Stomach (tissue), 9 donors: ENCODE results near the gene MAP7. TPM values are rescaled to one million over a fixed set of nuclear protein-coding genes. Genes with fewer than 3 reads are reported as not detected.
A peak's percentile ranks its signal among the peaks of the same experiment; 100 is the strongest.

Experiments used
- DNase-seq, 2 donors: peaks; one replicate each; pipeline versions ENCODE4 v3.0.0 to v3.0.0-alpha.2; 2013 to 2019
- H3K27ac ChIP-seq, 5 donors: fragments of 200-600 bp in 4 of 5; sonication (generic) in 4 of 5; one replicate each; pipeline ENCODE4 v1.5.1; 2013 to 2019; ENCODE audit warnings: mild to moderate bottlenecking in 1 of 5, moderate library complexity in 1 of 5
- H3K27me3 ChIP-seq, 3 donors: fragments of 200-600 bp; sonication (generic); one replicate each; pipeline ENCODE4 v1.5.1; 2017 to 2019; ENCODE audit warnings: mixed run types in 1 of 3
- H3K36me3 ChIP-seq, 4 donors: fragments of 200-600 bp; sonication (generic); 1 replicate in 3 of 4; 2 replicates in 1 of 4; pipeline ENCODE4 v1.5.1; 2016 to 2019
- H3K4me1 ChIP-seq, 4 donors: fragments of 200-600 bp; sonication (generic); one replicate each; pipeline ENCODE4 v1.5.1; 2016 to 2019
- H3K4me3 ChIP-seq, 4 donors: fragments of 200-600 bp; sonication (generic) in 3 of 4; one replicate each; pipeline ENCODE4 v1.5.1; 2016 to 2019; ENCODE audit warnings: mild to moderate bottlenecking in 1 of 4
- H3K9me3 ChIP-seq, 4 donors: fragments of 200-600 bp; sonication (generic); one replicate each; pipeline ENCODE4 v1.5.1; 2016 to 2019
- EP300 ChIP-seq: sonication (generic); formaldehyde crosslinking; IDR thresholded peaks from one replicate; pipeline ENCODE4 v1.6.1; 2017; ENCODE audit warnings: antibody characterized with exemption
- POLR2A ChIP-seq, 4 donors: fragments of 450-650 bp; IDR thresholded peaks; one replicate each; pipeline ENCODE4 v1.6.1; 2016; ENCODE audit warnings: antibody characterized with exemption in 4 of 4, control low read depth in 2 of 4, mild to moderate bottlenecking in 1 of 4, moderate library complexity in 1 of 4
- POLR2AphosphoS5 ChIP-seq, 3 donors: sonication (generic); formaldehyde crosslinking; IDR thresholded peaks; one replicate each; pipeline ENCODE4 v1.6.1; 2016; ENCODE audit warnings: antibody characterized with exemption in 3 of 3
- WGBS, 5 donors: extraction: QIAGEN DNeasy Blood & Tissue Kit in 3 of 5; methylation state at CpG; one replicate each; pipeline versions ENCODE4 v1.1.5 to v1.1.7; 2013 to 2018; 5-methylcytosine and 5-hydroxymethylcytosine counted together
- intact Hi-C: fragments of 100-400 bp; cut with DNase I; formaldehyde crosslinking; loops from one replicate; pipeline ENCODE4 v1.15.1; 2023; ENCODE audit warnings: low total_unique reads
- polyA plus RNA-seq, 3 donors: library from polyadenylated mRNA; stranded (reverse); fragments of 200-250 nt; gene quantifications; one replicate each; pipeline ENCODE4 v1.2.3, GENCODE V29; 2013
- total RNA-seq, 5 donors: library from RNA; depleted of rRNA; stranded (reverse); fragments of >200 nt; gene quantifications; one replicate each; pipeline versions ENCODE4 v1.1.0 to v1.2.3, GENCODE V29; 2014 to 2016
- TF ChIP-seq, protein P1 (sequence below), 7 experiments: fragments of 450-650 bp in 4 of 7; fragments of 200-600 bp in 3 of 7; sonication (generic) in 3 of 7; IDR thresholded peaks; one replicate each; pipeline ENCODE4 v1.5.1; 2016 to 2019; ENCODE audit warnings: antibody characterized with exemption in 7 of 7, control low read depth in 2 of 7, mild to moderate bottlenecking in 1 of 7
- donor health status: healthy with polysubstance abuse.
- donor health status: Bipolar disorder and iron deficiency.
- donor health status: healthy.

The MAP7 gene
- total and polyA plus RNA-seq, 8 donors: 2.3 to 28.3 (median 9.7) TPM

DNA sequence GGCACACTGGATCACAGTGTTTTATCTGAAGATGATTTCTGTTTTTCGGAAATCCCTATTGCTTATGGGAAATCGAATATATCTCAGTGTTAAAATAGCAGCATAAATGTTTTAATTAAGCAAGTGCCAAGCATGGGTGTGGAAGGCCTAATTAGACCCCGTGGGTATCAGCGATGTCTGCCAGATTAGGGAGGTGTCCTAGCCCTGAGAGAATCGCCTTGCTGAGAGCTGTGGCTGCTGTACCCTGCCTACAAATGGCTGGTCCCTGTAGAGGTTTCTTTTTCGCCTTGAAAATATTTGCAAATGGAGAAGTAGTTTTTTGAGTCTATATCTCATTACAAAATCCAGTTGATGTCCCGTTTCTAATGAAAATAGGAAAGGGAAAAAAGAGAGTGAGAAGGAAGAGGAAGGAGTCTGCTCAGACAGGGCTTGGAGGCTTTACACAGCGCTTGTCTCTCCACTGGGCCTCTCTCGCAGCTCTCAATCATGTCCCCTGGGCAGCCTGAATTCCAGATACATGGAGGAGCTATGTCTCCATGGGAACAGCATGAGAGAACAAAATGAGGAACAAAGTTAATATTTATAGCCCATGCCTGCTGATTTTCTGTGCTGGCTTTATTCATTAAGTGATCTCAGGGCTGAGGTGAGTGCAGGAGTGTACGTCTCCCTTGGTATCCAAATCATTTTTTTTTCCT is 225.4 kb downstream of the MAP7 start:
- TF ChIP-seq, protein P1, sequence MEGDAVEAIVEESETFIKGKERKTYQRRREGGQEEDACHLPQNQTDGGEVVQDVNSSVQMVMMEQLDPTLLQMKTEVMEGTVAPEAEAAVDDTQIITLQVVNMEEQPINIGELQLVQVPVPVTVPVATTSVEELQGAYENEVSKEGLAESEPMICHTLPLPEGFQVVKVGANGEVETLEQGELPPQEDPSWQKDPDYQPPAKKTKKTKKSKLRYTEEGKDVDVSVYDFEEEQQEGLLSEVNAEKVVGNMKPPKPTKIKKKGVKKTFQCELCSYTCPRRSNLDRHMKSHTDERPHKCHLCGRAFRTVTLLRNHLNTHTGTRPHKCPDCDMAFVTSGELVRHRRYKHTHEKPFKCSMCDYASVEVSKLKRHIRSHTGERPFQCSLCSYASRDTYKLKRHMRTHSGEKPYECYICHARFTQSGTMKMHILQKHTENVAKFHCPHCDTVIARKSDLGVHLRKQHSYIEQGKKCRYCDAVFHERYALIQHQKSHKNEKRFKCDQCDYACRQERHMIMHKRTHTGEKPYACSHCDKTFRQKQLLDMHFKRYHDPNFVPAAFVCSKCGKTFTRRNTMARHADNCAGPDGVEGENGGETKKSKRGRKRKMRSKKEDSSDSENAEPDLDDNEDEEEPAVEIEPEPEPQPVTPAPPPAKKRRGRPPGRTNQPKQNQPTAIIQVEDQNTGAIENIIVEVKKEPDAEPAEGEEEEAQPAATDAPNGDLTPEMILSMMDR (IDR thresholded peaks at IDR 0.05): no peak
- no peak for TF ChIP-seq EP300
- no peak for TF ChIP-seq POLR2AphosphoS5 (IDR thresholded peaks at IDR 0.05)
- Histone ChIP-seq H3K9me3 (no peaks in the 10 kb centered on the region), H3K27ac (no peak overlapping the region), H3K4me1 (peaks cover 0 to 3% (median 0%) of the 10 kb centered on the region in 4 donors), H3K36me3 (no peaks in the 10 kb centered on the region), H3K4me3 (no peak overlapping the region), H3K27me3 (no peaks in the 10 kb centered on the region)
- intact Hi-C loops: no loop called here
- peak in 1 of 2 donors; percentile 71 for DNase-seq
- WGBS, 5 donors: 78 to 90% (median 86%) methylated on average over 10 of the region's 10 CpGs

DNA sequence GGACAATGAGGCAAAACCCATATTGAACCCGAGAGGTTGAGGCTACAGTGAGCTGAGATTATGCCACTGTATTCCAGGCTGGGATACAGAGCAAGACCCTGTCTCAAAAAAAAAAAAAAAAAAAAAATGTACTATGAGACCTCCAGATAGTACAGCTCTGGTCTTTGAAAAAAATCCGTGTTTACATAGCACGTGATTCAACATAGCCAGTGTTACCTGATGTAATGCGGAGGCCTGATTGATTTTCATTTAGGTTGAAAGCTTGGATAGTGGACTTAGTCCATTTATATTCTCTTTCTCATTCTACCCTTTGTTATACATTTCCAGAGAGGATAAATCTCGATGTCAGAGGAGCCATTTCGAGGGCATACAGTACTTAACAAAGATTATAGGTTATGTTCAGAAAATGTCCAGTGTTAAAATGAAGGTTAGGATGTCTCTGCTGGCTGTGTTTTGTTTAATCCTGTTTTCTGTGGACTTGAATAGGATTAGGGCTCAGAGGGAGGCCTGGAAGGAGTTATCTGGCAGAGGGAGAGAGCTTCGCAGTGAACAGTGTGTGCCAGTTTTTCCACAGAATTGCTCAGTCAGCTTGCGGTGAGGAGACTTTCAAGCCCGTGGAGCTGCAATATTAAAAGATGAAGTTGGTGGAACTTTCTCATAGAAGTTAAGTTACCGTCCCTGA is 226.7 kb downstream of the MAP7 start:
- WGBS, 5 donors: 58 to 63% (median 59%) methylated on average over 10 of the region's 10 CpGs

DNA sequence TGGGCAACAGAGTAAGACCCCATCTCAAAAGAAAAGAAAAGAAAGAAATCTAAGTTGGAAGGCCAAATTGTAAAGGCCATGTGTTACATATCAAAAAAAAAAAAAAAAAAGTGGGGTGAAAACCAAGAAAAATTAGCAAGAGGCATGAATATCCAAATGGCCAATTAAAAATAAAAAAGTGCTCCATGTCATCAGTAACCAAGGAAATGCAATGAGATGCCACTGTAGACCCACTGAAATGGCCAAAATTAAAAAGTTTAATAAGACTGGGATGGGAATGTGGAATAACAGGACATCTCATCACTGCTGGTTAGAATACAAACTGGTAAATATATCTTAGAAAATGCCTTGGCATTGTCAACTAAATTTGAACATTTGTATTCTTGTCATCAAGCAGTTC is 230.5 kb downstream of the MAP7 start:
- H3K36me3 ChIP-seq: no peaks in the 10 kb centered on the region
- TF ChIP-seq POLR2AphosphoS5 (IDR thresholded peaks at IDR 0.05): no peak
- TF ChIP-seq, protein P1 (IDR thresholded peaks at IDR 0.05): no peak
- TF ChIP-seq EP300: no peak
- TF ChIP-seq POLR2A (IDR thresholded peaks at IDR 0.05): no peak
- no peaks in the 10 kb centered on the region for H3K27me3 ChIP-seq
- no peak overlapping the region for H3K27ac ChIP-seq
- H3K4me1 ChIP-seq: peaks cover 0 to 6% (median 3%) of the 10 kb centered on the region in 4 donors
- H3K9me3 ChIP-seq: no peaks in the 10 kb centered on the region
- intact Hi-C loops: no loop called here
- no peak overlapping the region for H3K4me3 ChIP-seq
- no peak for DNase-seq

More for the DNA sequence above, 226.7 kb downstream of the MAP7 start:
- H3K27ac ChIP-seq: peak overlapping the region in 1 of 5 donors; percentile 34
- no peak overlapping the region for H3K4me3 ChIP-seq
- no peaks in the 10 kb centered on the region for H3K27me3 ChIP-seq
- TF ChIP-seq POLR2A (IDR thresholded peaks at IDR 0.05): no peak
- TF ChIP-seq, protein P1 (IDR thresholded peaks at IDR 0.05): no peak
- TF ChIP-seq POLR2AphosphoS5 (IDR thresholded peaks at IDR 0.05): no peak
- no peak for TF ChIP-seq EP300
- peaks cover 0 to 3% (median 0%) of the 10 kb centered on the region in 4 donors for H3K4me1 ChIP-seq
- peak in 1 of 2 donors; percentile 64 for DNase-seq
- H3K9me3 ChIP-seq: no peaks in the 10 kb centered on the region
- H3K36me3 ChIP-seq: no peaks in the 10 kb centered on the region
- intact Hi-C loops: no loop called here

DNA sequence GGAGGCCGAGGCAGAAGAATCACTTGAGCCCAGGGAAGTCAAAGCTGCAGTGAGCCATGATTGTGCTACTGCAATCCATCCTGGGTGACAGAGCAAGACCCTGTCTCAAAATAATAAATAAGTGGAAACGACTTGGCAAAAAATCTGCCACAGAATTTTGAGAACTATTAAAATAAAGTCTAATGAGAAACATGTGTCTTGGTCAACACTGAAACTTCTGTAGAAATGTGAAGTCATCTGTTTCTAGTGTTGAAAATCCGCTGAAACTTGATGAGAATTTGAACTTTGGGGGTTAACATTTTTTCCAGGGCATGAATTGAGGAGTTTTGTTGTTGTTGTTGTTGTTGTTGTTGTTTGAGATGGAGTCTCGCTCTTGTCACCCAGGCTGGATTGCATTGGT is 231.5 kb downstream of the MAP7 start:
- TF ChIP-seq POLR2A (IDR thresholded peaks at IDR 0.05): no peak
- TF ChIP-seq EP300: no peak
- TF ChIP-seq, protein P1 (IDR thresholded peaks at IDR 0.05): no peak
- TF ChIP-seq POLR2AphosphoS5 (IDR thresholded peaks at IDR 0.05): no peak
- no peaks in the 10 kb centered on the region for H3K9me3 ChIP-seq
- no peak for DNase-seq
- H3K27me3 ChIP-seq: no peaks in the 10 kb centered on the region
- intact Hi-C loops: no loop called here
- WGBS, 5 donors: 65 to 79% (median 74%) methylated on average over 4 of the region's 4 CpGs
- no peak overlapping the region for H3K27ac ChIP-seq
- H3K4me3 ChIP-seq: no peak overlapping the region
- no peaks in the 10 kb centered on the region for H3K36me3 ChIP-seq
- H3K4me1 ChIP-seq: peaks cover 0 to 6% (median 3%) of the 10 kb centered on the region in 4 donors
